Spleen (tissue), 11 donors: Measurements from ENCODE around the gene MAP1A. TPM values are rescaled to one million over a fixed set of nuclear protein-coding genes. Genes with fewer than 3 reads are reported as not detected.

ENCODE experiments used
- DNase-seq: peaks from one replicate; pipeline ENCODE4 v3.0.0-alpha.2; 2020
- H3K27ac ChIP-seq, 8 donors: fragments of 200-600 bp; sonication (generic) in 7 of 8; 1 replicate in 4 of 8; 2 replicates in 4 of 8; pipeline versions ENCODE4 v1.5.0 to v1.8.0; 2016 to 2021; ENCODE audit warnings: inconsistent platforms in 4 of 8, mild to moderate bottlenecking in 4 of 8, moderate library complexity in 1 of 8
- H3K27me3 ChIP-seq, 7 donors: fragments of 200-600 bp; sonication (generic) in 6 of 7; replicated peaks in 1 of 7; 1 replicate in 4 of 7; 2 replicates in 3 of 7; pipeline versions ENCODE4 v1.5.0 to v1.8.0; 2016 to 2021; ENCODE audit warnings: inconsistent platforms in 3 of 7, mild to moderate bottlenecking in 1 of 7
- H3K36me3 ChIP-seq, 6 donors: fragments of 200-600 bp; sonication (generic) in 5 of 6; 1 replicate in 4 of 6; 2 replicates in 2 of 6; pipeline versions ENCODE4 v1.5.0 to v1.8.0; 2016 to 2021; ENCODE audit warnings: inconsistent platforms in 2 of 6
- H3K4me1 ChIP-seq, 6 donors: fragments of 200-600 bp; sonication (generic) in 5 of 6; 1 replicate in 3 of 6; 2 replicates in 3 of 6; pipeline versions ENCODE4 v1.5.0 to v1.8.0; 2016 to 2021; ENCODE audit warnings: inconsistent platforms in 3 of 6
- H3K4me3 ChIP-seq, 8 donors: fragments of 200-600 bp; sonication (generic) in 7 of 8; 1 replicate in 4 of 8; 2 replicates in 4 of 8; pipeline versions ENCODE4 v1.5.0 to v1.8.0; 2016 to 2021; ENCODE audit warnings: inconsistent platforms in 4 of 8, mild to moderate bottlenecking in 4 of 8, moderate library complexity in 2 of 8
- H3K9me3 ChIP-seq, 8 donors: fragments of 200-600 bp; sonication (generic) in 7 of 8; 1 replicate in 4 of 8; 2 replicates in 4 of 8; pipeline versions ENCODE4 v1.5.0 to v1.8.0; 2016 to 2021; ENCODE audit warnings: inconsistent platforms in 4 of 8
- CTCF ChIP-seq, 11 experiments: fragments of 200-600 bp in 7 of 11; fragments of 450-650 bp in 4 of 11; sonication (generic) in 4 of 11; IDR thresholded peaks in 8 of 11; conservative IDR thresholded peaks in 3 of 11; 1 replicate in 7 of 11; 2 replicates in 4 of 11; pipeline versions ENCODE4 v1.4.0 to v1.8.0; 2016 to 2021; ENCODE audit warnings: antibody characterized with exemption in 11 of 11, inconsistent platforms in 4 of 11, mild to moderate bottlenecking in 1 of 11
- POLR2A ChIP-seq, 3 donors: fragments of 450-650 bp; IDR thresholded peaks; one replicate each; pipeline ENCODE4 v1.5.1; 2017; ENCODE audit warnings: antibody characterized with exemption in 3 of 3, mild to moderate bottlenecking in 1 of 3
- POLR2AphosphoS5 ChIP-seq, 3 donors: sonication (generic); formaldehyde crosslinking; IDR thresholded peaks; one replicate each; pipeline ENCODE4 v1.5.1; 2017; ENCODE audit warnings: antibody characterized with exemption in 3 of 3
- WGBS, 5 donors: extraction: QIAGEN DNeasy Blood & Tissue Kit in 3 of 5; methylation state at CpG; one replicate each; pipeline versions ENCODE4 v1.1.5 to v1.1.7; 2013 to 2018; 5-methylcytosine and 5-hydroxymethylcytosine counted together
- intact Hi-C: fragments of 100-400 bp; cut with DNase I; formaldehyde crosslinking; loops from one replicate; pipeline ENCODE4 v1.15.0; 2023; ENCODE audit warnings: low total_unique reads
- polyA plus RNA-seq, 3 donors: library from polyadenylated mRNA; stranded (reverse); fragments of 200-250 nt; gene quantifications; one replicate each; pipeline ENCODE4 v1.2.1, GENCODE V29; 2013
- total RNA-seq, 7 donors: library from RNA; depleted of rRNA in 3 of 7; stranded (reverse); fragments of >200 nt in 3 of 7; fragmentation: NEBNext Ultra II Directional in 4 of 7; extraction: Animal tissue kit (Norgen Biotek cat#: 25700) in 4 of 7; gene quantifications; one replicate each; pipeline versions ENCODE4 v1.1.0 to v1.2.1, GENCODE V29; 2016 to 2021
- donor health status: healthy with polysubstance abuse.
- donor health status: DM: no; HTN: no; CAD: no; lungs with moderate emphysema.
- donor health status: DM: no; HTN: no; CAD: no.
- donor health status: Bipolar disorder and iron deficiency.
- donor health status: healthy.
- donor health status: DM: no; HTN: no; CAD: no.
- donor health status: DM: yes; HTN: yes; CAD: no.

MAP1A gene
- total and polyA plus RNA-seq, 10 donors, result 0.15 to 5.4 (median 2.6) TPM

- Histone ChIP-seq H3K4me1 (peaks cover 6 to 47% (median 25%) of the 10 kb centered on the region in 6 donors), H3K27ac (no peak overlapping the region), H3K27me3 (no peaks in the 10 kb centered on the region), H3K36me3 (peaks cover 0 to 68% (median 19%) of the 10 kb centered on the region in 6 donors), H3K9me3 (no peaks in the 10 kb centered on the region), H3K4me3 (no peak overlapping the region)
- intact Hi-C loops, result no loop called here
- TF ChIP-seq POLR2AphosphoS5 (IDR thresholded peaks at IDR 0.05) (no peak), CTCF (IDR thresholded peaks at IDR 0.05 in 8 of 11, conservative IDR thresholded peaks at IDR 0.05 in 3 of 11) (no peak), POLR2A (IDR thresholded peaks at IDR 0.05) (no peak)
- no peak for DNase-seq
- WGBS, 5 donors, result 4 to 13% (median 8%) methylated on average over 1 of the region's 1 CpG
Observed at GRCh38 chr15:43489191-43489590, 28.2 kb upstream of the MAP1A start.

- Histone ChIP-seq H3K27me3 (no peaks in the 10 kb centered on the region), H3K36me3 (peaks cover 0 to 42% (median 12%) of the 10 kb centered on the region in 6 donors), H3K4me1 (peaks cover 6 to 49% (median 25%) of the 10 kb centered on the region in 6 donors), H3K27ac (peak overlapping the region; percentile 63 to 91 (median 86)), H3K4me3 (peak overlapping the region; percentile 56 to 90 (median 84)), H3K9me3 (no peaks in the 10 kb centered on the region)
- intact Hi-C loops, result no loop called here
- no peak for DNase-seq
- TF ChIP-seq POLR2AphosphoS5 (IDR thresholded peaks at IDR 0.05) (no peak), CTCF (IDR thresholded peaks at IDR 0.05 in 8 of 11, conservative IDR thresholded peaks at IDR 0.05 in 3 of 11) (no peak), POLR2A (IDR thresholded peaks at IDR 0.05) (no peak)
- WGBS, 5 donors, result 17 to 24% (median 19%) methylated on average over 7 of the region's 7 CpGs
Observed at GRCh38 chr15:43492266-43492665, 25.1 kb upstream of the MAP1A start.

GRCh38 chr15:43492673-43493601 lies 24.5 kb upstream of the MAP1A start, which contains the start of gene TP53BP1:
TSS of gene TP53BP1 (minus strand) at chr15:43493156. CDS start at chr15:43493043, 113 bp downstream.
- peaks cover 6 to 49% (median 25%) of the 10 kb centered on the region in 6 donors for H3K4me1 ChIP-seq
- H3K27ac ChIP-seq, result peak within 1 kb of the TSS; percentile 63 to 91 (median 86)
- no peaks in the 10 kb centered on the region for H3K27me3 ChIP-seq
- 1 to 3% (median 2%) methylated on average over 37 to 54 of the region's 54 CpGs for WGBS, 5 donors
- peaks cover 0 to 35% (median 11%) of the 10 kb centered on the region in 6 donors for H3K36me3 ChIP-seq
- intact Hi-C loops, result no loop called here
- H3K4me3 ChIP-seq, result peak within 1 kb of the TSS; percentile 56 to 90 (median 84)
- peak; percentile 98 for DNase-seq
- peak in 4 of 11 experiments; percentile 3 to 54 (median 34) for TF ChIP-seq CTCF (IDR thresholded peaks at IDR 0.05 in 8 of 11, conservative IDR thresholded peaks at IDR 0.05 in 3 of 11)
- no peak for TF ChIP-seq POLR2A (IDR thresholded peaks at IDR 0.05)
- TF ChIP-seq POLR2AphosphoS5 (IDR thresholded peaks at IDR 0.05), result peak; percentile 87 to 90 (median 90)
- H3K9me3 ChIP-seq, result no peaks in the 10 kb centered on the region
